Non-pigmented ciliary epithelial cell (primary cell): ENCODE measurements around the gene BACH1.

Source experiments
- DNase-seq: peaks from one replicate; pipeline ENCODE4 v3.0.0-alpha.2; 2010; ENCODE audit warnings: low read depth

Gene BACH1

GRCh38 chr21:29315131-29315749, 16.5 kb downstream of the BACH1 start:
- DNase-seq, result no peak

- DNase-seq, result no peak
Observed at GRCh38 chr21:29316029-29316742, 17.5 kb downstream of the BACH1 start.

GRCh38 chr21:29316806-29317205, 18.1 kb downstream of the BACH1 start:
- DNase-seq, result no peak

- DNase-seq, result no peak
Observed at GRCh38 chr21:29318354-29318753, 19.6 kb downstream of the BACH1 start.

GRCh38 chr21:29320031-29320430, 21.3 kb downstream of the BACH1 start:
- no peak for DNase-seq

GRCh38 chr21:29321217-29321616, 22.5 kb downstream of the BACH1 start:
- no peak for DNase-seq

GRCh38 chr21:29321932-29322928, 23.5 kb downstream of the BACH1 start:
- no peak for DNase-seq

GRCh38 chr21:29323189-29323588, 24.5 kb downstream of the BACH1 start:
- DNase-seq, result no peak

GRCh38 chr21:29326914-29327554, 28.3 kb downstream of the BACH1 start:
- DNase-seq, result no peak

GRCh38 chr21:29329406-29329805, 30.7 kb downstream of the BACH1 start:
- no peak for DNase-seq

GRCh38 chr21:29330797-29331196, 32.1 kb downstream of the BACH1 start:
- no peak for DNase-seq

GRCh38 chr21:29332461-29333362, 34.0 kb downstream of the BACH1 start:
- no peak for DNase-seq

GRCh38 chr21:29333406-29333805, 34.7 kb downstream of the BACH1 start:
- DNase-seq, result no peak

- peak; percentile 62 for DNase-seq
Observed at GRCh38 chr21:29334717-29335428, 36.2 kb downstream of the BACH1 start.

- DNase-seq, result no peak
Observed at GRCh38 chr21:29335720-29336119, 37.0 kb downstream of the BACH1 start.

GRCh38 chr21:29338256-29338655, 39.5 kb downstream of the BACH1 start:
- no peak for DNase-seq

- no peak for DNase-seq
Observed at GRCh38 chr21:29340228-29340627, 41.5 kb downstream of the BACH1 start.

- peak; percentile 84 for DNase-seq
Observed at GRCh38 chr21:29342363-29342957, 43.7 kb downstream of the BACH1 start.

- peak; percentile 76 for DNase-seq
Observed at GRCh38 chr21:29343519-29343918, 44.8 kb downstream of the BACH1 start.

GRCh38 chr21:29346281-29346680, 47.6 kb downstream of the BACH1 start:
- no peak for DNase-seq
